ENCODE results near the gene ZNF385C.
"Not testable (repeated sequence)": the region's sequence is repeated elsewhere in the genome, so short reads cannot be mapped to it uniquely, and the experiment has no call there.

ZNF385C gene

GRCh38 chr17:42050393-42051012 is 47.8 kb downstream of the ZNF385C start, which contains the start of gene C17orf113:
TSS of gene C17orf113 (minus strand) at chr17:42050601. CDS start at chr17:42043376, 7,225 bp downstream.
- DNase-seq (ENCODE audit: low spot score): no peak

- DNase-seq (ENCODE audit: low spot score): no peak
These were observed 48.4 kb downstream of the ZNF385C start for GRCh38 chr17:42049834-42050392.

- DNase-seq (ENCODE audit: low spot score): no peak
These were observed 50.9 kb downstream of the ZNF385C start for GRCh38 chr17:42047343-42047742.

GRCh38 chr17:42045719-42046118 is 52.6 kb downstream of the ZNF385C start:
- DNase-seq (ENCODE audit: low spot score): no peak

GRCh38 chr17:42042598-42043319 is 55.5 kb downstream of the ZNF385C start:
- DNase-seq (ENCODE audit: low spot score): no peak

GRCh38 chr17:42041619-42042018 is 56.7 kb downstream of the ZNF385C start:
- DNase-seq (ENCODE audit: low spot score): no peak

- no peak for DNase-seq (ENCODE audit: low spot score)
These were observed 57.5 kb downstream of the ZNF385C start for GRCh38 chr17:42040818-42041217.

GRCh38 chr17:42039794-42040763 is 58.2 kb downstream of the ZNF385C start:
- no peak for DNase-seq (ENCODE audit: low spot score)

GRCh38 chr17:42038221-42038973 is 59.9 kb downstream of the ZNF385C start:
- no peak for DNase-seq (ENCODE audit: low spot score)

GRCh38 chr17:42034059-42034458 is 64.2 kb downstream of the ZNF385C start:
- no peak for DNase-seq (ENCODE audit: low spot score)

- no peak for DNase-seq (ENCODE audit: low spot score)
These were observed 66.7 kb downstream of the ZNF385C start for GRCh38 chr17:42031584-42031983.

GRCh38 chr17:42028791-42029127 is 69.5 kb downstream of the ZNF385C start:
- DNase-seq (ENCODE audit: low spot score): no peak

- no peak for DNase-seq (ENCODE audit: low spot score)
These were observed 70.1 kb downstream of the ZNF385C start for GRCh38 chr17:42027961-42028790.

GRCh38 chr17:42027590-42027889 is 70.7 kb downstream of the ZNF385C start:
- DNase-seq (ENCODE audit: low spot score): no peak

- no peak for DNase-seq (ENCODE audit: low spot score)
These were observed 71.2 kb downstream of the ZNF385C start for GRCh38 chr17:42026857-42027589.

- no peak for DNase-seq (ENCODE audit: low spot score)
These were observed 72.3 kb downstream of the ZNF385C start for GRCh38 chr17:42025936-42026335.

GRCh38 chr17:42025191-42025579 is 73.1 kb downstream of the ZNF385C start:
- DNase-seq (ENCODE audit: low spot score): no peak

- no peak for DNase-seq (ENCODE audit: low spot score)
These were observed 74.5 kb downstream of the ZNF385C start for GRCh38 chr17:42023524-42024349.

GRCh38 chr17:42020845-42021244 is 77.4 kb downstream of the ZNF385C start:
- not testable (repeated sequence) for DNase-seq (ENCODE audit: low spot score)
